Measurements from ENCODE around the gene SLC35F4.

Gene SLC35F4

GRCh38 chr14:57612946-57613345, 252.9 kb downstream of the SLC35F4 start:
- DNase-seq (ENCODE audit: low spot score): no peak
- POLR2A ChIA-PET (ENCODE audit: low non-redundant PET): no interaction called here
- CTCF ChIA-PET: no interaction called here
- TF ChIP-seq, protein P1, sequence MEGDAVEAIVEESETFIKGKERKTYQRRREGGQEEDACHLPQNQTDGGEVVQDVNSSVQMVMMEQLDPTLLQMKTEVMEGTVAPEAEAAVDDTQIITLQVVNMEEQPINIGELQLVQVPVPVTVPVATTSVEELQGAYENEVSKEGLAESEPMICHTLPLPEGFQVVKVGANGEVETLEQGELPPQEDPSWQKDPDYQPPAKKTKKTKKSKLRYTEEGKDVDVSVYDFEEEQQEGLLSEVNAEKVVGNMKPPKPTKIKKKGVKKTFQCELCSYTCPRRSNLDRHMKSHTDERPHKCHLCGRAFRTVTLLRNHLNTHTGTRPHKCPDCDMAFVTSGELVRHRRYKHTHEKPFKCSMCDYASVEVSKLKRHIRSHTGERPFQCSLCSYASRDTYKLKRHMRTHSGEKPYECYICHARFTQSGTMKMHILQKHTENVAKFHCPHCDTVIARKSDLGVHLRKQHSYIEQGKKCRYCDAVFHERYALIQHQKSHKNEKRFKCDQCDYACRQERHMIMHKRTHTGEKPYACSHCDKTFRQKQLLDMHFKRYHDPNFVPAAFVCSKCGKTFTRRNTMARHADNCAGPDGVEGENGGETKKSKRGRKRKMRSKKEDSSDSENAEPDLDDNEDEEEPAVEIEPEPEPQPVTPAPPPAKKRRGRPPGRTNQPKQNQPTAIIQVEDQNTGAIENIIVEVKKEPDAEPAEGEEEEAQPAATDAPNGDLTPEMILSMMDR (conservative IDR thresholded peaks at IDR 0.05; ENCODE audit: low read depth): no peak
- H3K27ac ChIP-seq: no peak overlapping the region

DNA sequence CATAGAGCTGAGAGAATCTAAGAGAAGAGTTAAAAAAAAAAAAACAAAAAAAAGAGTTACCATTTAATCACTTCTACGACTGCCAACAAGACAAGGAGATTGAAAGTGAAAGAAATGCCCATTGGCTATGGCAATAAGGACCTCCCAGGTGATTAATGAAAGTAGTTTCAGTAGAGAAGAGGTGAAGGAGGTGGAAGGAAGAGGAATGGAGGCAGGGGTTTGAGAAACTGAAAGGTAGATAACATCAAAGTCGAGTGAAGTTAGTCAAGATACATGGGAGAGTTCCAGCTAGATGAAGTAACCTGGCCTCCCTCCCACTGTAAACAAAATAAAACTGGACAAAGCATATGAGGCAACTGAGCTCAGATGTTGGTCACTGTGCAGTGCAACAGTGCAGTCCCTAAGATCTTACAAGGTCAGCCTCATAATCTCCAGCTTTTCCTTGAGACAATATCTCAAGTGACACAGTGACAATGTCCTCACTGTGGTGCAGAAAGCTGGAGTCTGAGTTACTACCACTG, 254.3 kb downstream of the SLC35F4 start:
- ChIA-PET POLR2A (ENCODE audit: low non-redundant PET) (interaction anchor here (0.5 kb wide), 1 partner anchor 86 kb away, joined by 3 read pairs; no protein-coding TSS in a partner anchor), CTCF (no interaction called here)

DNA sequence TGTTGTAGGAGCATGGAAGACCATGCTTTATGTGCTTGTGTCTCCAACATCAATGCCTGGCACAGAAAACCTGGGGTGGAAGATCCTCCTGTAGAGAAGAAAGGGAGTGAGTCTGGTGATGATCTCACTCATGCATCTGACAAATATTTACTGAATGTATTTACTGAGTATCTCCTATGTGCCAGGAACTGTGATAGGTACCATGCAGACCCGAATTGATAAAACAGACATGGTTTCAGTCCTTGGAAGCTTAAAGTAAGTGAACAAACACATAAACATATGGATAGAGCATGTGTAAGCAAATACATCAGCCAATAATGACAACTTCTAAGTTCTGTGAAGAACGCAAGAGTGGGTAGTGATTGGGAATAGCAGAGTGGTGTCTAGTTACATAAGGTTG, 255.3 kb downstream of the SLC35F4 start:
- TF ChIP-seq, protein P1 (conservative IDR thresholded peaks at IDR 0.05; ENCODE audit: low read depth): no peak
- POLR2A ChIA-PET (ENCODE audit: low non-redundant PET): no interaction called here
- CTCF ChIA-PET: no interaction called here
- no peak overlapping the region for H3K27ac ChIP-seq
- no peak for DNase-seq (ENCODE audit: low spot score)

More for the DNA sequence above, 254.3 kb downstream of the SLC35F4 start:
- H3K27ac ChIP-seq: no peak overlapping the region
- TF ChIP-seq, protein P1 (conservative IDR thresholded peaks at IDR 0.05; ENCODE audit: low read depth): no peak
- no peak for DNase-seq (ENCODE audit: low spot score)

GRCh38 chr14:57609192-57610075, 256.5 kb downstream of the SLC35F4 start:
- TF ChIP-seq, protein P1 (conservative IDR thresholded peaks at IDR 0.05; ENCODE audit: low read depth): no peak
- CTCF ChIA-PET: no interaction called here
- H3K27ac ChIP-seq: no peak overlapping the region
- POLR2A ChIA-PET (ENCODE audit: low non-redundant PET): no interaction called here
- DNase-seq (ENCODE audit: low spot score): no peak

DNA sequence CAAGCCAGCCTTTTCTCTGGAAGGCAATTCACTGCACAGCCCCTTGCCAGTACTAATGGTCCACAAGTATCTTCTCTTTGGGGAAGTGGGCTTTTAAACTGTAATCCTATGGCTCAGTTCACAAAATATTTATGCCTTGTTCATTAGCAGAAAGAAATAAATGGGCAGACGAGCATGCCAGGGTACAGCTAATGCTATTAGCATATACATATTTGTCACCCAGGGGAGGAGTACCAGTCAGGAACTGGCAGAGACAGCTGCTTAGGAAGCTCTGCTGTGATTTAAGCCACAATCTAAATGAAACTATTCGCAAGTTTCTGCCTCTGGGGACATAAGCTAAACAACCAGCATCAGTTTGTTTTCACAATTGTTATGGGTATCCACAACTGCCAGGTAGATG, 258.8 kb downstream of the SLC35F4 start:
- no peak overlapping the region for H3K27ac ChIP-seq
- POLR2A ChIA-PET (ENCODE audit: low non-redundant PET): no interaction called here
- DNase-seq (ENCODE audit: low spot score): no peak
- CTCF ChIA-PET: interaction anchor here (0.6 kb wide), 2 partner anchors 576 to 626 kb away, joined by 3 read pairs; no protein-coding TSS in a partner anchor
- TF ChIP-seq, protein P1 (conservative IDR thresholded peaks at IDR 0.05; ENCODE audit: low read depth): no peak

- CTCF ChIA-PET: no interaction called here
- no peak for DNase-seq (ENCODE audit: low spot score)
- POLR2A ChIA-PET (ENCODE audit: low non-redundant PET): no interaction called here
- TF ChIP-seq, protein P1 (conservative IDR thresholded peaks at IDR 0.05; ENCODE audit: low read depth): no peak
- no peak overlapping the region for H3K27ac ChIP-seq
Measured at GRCh38 chr14:57583396-57583795, 282.5 kb downstream of the SLC35F4 start.

All from RWPE1 (cell line).